ENCODE measurements around the gene CMSS1.

GRCh38 chr3:99961756-99962515 lies 144.3 kb downstream of the CMSS1 start:
- TF ChIP-seq POLR2AphosphoS5 (IDR thresholded peaks at IDR 0.05; ENCODE audit: low read depth, low read length), result no peak
- TF ChIP-seq, protein P1, sequence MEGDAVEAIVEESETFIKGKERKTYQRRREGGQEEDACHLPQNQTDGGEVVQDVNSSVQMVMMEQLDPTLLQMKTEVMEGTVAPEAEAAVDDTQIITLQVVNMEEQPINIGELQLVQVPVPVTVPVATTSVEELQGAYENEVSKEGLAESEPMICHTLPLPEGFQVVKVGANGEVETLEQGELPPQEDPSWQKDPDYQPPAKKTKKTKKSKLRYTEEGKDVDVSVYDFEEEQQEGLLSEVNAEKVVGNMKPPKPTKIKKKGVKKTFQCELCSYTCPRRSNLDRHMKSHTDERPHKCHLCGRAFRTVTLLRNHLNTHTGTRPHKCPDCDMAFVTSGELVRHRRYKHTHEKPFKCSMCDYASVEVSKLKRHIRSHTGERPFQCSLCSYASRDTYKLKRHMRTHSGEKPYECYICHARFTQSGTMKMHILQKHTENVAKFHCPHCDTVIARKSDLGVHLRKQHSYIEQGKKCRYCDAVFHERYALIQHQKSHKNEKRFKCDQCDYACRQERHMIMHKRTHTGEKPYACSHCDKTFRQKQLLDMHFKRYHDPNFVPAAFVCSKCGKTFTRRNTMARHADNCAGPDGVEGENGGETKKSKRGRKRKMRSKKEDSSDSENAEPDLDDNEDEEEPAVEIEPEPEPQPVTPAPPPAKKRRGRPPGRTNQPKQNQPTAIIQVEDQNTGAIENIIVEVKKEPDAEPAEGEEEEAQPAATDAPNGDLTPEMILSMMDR (IDR thresholded peaks at IDR 0.05), result no peak
- TF ChIP-seq, protein P2, sequence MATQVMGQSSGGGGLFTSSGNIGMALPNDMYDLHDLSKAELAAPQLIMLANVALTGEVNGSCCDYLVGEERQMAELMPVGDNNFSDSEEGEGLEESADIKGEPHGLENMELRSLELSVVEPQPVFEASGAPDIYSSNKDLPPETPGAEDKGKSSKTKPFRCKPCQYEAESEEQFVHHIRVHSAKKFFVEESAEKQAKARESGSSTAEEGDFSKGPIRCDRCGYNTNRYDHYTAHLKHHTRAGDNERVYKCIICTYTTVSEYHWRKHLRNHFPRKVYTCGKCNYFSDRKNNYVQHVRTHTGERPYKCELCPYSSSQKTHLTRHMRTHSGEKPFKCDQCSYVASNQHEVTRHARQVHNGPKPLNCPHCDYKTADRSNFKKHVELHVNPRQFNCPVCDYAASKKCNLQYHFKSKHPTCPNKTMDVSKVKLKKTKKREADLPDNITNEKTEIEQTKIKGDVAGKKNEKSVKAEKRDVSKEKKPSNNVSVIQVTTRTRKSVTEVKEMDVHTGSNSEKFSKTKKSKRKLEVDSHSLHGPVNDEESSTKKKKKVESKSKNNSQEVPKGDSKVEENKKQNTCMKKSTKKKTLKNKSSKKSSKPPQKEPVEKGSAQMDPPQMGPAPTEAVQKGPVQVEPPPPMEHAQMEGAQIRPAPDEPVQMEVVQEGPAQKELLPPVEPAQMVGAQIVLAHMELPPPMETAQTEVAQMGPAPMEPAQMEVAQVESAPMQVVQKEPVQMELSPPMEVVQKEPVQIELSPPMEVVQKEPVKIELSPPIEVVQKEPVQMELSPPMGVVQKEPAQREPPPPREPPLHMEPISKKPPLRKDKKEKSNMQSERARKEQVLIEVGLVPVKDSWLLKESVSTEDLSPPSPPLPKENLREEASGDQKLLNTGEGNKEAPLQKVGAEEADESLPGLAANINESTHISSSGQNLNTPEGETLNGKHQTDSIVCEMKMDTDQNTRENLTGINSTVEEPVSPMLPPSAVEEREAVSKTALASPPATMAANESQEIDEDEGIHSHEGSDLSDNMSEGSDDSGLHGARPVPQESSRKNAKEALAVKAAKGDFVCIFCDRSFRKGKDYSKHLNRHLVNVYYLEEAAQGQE (IDR thresholded peaks at IDR 0.05; ENCODE audit: insufficient read depth in 1 of 2, low read depth in 2 of 2, low read length in 1 of 2), result no peak
- TF ChIP-seq SIN3A (IDR thresholded peaks at IDR 0.05; ENCODE audit: borderline replicate concordance, insufficient read depth, low read depth, low read length), result no peak
- TF ChIP-seq TCF7L2 (IDR thresholded peaks at IDR 0.05; ENCODE audit: low read depth, low read length), result no peak
